AML-193 (cell line): ENCODE data around the gene TMEM269.

Source experiments
- DNase-seq, 2 experiments: peaks; one replicate each; lab custom pipeline; 2025; lab: John Stamatoyannopoulos, UW

TMEM269 gene, protein sequence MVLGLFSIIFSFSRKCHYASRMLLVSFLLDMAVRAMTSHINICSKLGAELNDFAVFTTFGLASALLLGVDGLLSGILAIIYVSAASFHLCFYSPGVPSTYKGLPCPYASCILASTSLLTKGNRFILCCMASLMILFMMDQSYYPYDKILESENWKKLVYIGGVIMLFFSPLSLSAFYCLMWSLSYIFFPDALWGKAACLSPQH

DNA sequence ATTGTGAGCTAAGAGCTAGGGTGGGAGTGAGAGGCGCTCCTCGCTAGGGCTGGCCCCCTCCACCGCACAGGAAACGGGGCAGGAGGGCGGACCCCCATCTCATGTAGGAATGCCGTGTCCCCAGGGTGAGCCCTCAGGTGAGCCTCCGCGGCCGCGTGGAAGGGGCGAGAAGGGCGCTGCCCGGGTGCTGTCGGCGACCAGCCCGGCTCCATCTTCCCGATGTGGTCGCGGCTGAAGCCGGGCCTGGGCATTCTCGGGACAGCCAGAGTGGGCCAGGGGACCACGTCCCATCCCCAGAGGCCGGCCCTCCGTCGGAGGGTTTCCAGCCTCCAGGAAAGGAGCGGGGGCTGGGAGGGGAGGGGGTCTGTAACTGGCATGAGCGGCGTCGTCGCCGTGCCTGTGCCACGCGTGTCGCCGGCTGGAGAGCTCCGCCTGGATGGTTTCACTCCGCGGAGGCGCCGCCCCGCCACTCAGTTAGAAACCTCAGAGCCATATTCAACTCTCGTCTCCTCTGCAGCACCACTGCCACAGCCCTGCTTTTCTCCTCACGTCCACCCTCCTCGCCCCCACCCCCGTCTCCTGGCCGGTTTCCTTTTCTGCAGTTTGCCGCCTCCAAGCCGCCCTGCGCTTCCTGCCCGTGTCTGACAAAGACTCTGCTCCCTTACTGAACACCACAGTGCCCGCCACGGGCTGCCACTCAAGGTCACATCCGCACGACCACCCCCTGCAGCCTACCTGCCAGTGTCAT, at the start of gene TMEM269:
Gene TMEM269, plus strand, starts transcription at position 46 of the 748 bp plus-strand sequence. CDS start 4,903 bp downstream, outside the sequence.
- DNase-seq, result no peak

DNA sequence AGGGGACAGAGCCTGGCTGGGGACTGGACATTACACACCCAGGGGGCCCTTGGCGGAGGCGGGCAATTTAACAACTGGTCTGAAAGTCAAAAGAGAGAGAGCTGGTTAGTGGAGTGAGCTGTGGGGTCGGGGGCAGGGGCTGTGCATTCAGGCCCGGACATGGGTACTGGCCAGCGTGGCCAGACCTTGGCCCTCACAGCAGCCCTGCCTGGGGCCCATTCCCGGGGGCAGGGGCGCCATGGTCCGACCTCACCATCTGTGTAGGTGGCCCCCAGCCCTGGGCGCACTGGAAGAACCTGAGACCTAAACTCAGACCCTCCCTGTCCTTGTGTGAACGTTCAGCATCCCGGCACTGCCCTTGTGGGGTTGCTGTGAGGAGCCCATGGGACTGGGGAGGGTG, 49.7 kb upstream of the TMEM269 start:
- no peak for DNase-seq

DNA sequence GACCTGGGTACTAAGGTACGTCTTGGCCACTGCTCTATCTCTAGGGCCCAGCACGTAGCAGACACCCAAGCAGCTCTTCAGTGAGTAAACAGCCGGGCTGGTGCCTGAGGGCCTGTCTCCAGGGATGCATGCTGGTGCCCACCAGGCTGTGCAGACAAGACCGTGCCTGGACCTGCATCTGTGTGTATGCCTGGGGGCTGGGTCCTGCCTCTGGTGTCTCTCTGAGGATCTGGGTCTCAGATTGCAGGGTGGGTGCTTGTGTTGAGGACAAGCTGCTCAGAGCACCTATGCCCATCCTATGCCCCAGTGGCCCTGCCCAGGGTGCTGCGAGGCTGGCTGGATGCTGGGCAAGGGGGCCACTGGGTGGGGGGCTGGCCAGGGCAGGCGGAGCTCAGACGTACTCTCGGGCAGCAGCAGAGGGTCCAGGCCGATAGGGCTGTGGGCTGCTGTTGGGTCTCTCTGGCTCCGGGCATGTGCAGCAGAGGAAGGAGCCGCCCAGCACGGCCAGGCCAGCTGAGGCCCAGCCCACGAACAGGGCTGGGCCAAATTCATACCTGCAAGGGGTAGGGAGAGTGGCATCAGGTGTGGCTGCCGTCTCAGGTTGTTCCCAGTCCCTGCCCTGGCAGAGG, 49.2 kb upstream of the TMEM269 start:
- DNase-seq, result no peak

DNA sequence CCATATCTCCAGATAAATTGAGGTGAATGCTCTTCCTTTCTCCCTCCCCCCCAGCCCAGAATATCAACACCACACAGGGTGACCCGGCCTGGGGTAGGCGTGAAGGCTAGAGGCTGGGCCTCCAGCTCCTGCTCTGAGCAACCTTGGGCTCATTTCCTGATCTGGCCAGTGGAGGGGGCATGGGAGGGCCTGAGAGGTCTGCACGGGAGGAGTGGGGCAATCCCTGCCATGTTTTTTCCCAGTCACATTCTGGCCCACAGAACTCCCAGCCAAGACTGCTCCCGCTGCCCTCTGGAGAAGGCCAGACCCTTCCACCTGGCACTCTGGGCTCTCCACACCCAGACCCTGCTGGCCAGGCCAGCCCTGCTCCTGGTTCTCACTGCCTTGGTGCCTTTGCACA, 48.6 kb upstream of the TMEM269 start:
- no peak for DNase-seq

DNA sequence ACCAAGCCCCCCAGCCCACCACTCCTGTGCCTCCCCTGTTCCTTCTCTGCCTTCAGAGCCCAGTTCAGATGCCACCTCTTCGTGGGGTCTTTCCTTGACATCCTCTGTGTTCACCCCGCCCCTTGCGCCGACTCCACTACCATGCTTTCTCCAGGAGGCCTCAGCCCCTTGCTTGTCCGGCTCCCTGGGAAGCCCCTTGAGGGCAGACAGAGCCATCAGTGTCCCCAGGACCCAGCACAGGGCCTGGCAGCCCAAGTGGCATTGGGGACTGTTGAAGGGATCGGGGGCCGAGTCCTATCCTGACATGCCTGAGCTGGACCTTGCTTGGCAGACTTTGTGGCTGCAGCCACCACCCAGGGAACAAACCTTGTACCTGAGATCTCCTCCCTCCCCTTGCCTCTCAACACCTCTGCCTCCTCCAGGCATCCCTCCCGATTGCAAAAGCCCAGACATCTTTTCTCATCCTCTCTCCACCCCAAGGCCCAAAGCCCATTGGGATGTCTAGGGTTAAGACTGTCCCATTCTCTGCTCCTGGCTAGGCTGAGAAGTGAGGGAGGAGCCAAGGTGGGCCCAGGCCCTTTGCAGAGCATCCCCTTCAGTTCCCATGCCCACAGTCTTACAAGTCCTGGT, 48.1 kb upstream of the TMEM269 start:
- no peak for DNase-seq

DNA sequence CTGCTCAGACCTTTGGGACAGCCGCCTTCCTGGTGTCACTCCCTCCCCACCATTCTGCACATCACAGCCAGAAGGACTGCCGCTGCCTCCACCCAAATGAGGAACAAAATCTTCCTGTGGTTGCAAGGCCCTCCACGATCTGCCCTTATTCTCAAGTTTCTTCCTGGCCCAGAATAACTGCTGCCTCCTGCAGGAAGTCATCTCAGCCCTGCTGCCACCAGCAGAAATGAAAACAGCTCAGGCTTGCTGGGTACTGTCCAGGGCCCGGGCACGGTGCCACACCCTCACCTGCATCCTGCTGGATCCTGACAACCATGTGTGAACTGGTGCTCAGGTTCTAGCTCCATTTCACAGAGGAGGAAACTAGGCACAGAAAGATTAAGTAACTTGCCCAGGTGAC, 47.5 kb upstream of the TMEM269 start:
- peak; percentile 86 to 91 for DNase-seq

DNA sequence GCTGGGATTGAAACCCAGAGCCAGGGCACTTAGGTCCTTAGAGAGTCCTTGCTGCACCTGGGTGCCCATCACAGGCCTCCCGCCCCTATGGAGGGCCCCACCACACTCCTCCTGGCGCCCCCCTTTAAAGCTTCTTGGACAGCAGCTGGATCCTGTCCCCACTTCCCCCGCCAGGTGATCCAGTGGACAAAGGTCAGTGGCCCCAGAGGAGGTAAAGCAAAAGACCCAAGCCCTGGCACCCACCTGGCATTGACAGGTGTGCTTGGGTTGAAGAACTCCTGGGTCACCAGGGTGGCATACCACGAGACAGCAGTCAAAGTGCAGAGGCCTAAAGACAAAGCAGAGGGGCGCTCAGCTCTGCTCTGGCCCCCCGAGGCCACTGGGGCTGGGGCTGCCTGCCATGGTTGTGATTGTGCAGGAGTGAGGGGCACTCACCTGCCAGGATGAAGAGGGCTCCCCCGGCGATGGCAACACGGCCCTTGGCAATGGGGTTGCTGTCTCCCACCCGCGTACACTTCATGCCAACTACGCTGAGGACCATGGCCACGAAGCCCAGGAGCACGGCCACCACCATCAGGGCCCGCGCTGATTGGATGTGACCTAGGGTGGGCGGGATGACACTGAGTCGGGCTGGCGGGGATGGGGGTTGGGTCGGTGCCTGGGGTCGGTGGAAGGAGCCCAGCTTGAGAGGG, 46.7 kb upstream of the TMEM269 start:
- no peak for DNase-seq

DNA sequence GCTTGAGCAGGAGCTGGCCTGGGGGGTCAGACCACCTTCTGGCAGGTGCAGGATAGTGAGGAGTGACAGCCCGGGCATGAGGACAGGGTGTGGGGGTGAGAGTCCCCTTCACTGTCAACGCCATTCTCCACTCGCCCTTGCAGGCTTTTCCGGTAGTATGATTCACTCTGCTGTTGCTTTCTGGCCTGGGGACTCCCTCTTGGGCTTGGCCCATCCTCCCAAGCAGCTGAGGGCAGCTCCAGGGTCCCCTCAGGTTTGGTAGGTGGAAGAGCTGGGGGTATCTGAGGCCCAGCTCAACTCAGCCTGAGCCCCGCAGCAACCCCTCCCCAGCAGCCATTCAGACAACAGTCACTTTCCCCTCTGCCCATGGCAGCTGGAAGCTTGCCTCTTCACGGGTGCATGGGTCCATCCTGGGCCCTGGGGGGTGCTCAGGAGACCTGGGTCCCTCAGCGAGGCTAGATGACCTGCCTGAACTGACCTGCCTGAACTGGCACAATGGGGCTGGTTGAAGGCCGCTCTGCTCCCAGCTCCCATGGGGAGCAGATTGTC, 46.0 kb upstream of the TMEM269 start:
- DNase-seq, result no peak

DNA sequence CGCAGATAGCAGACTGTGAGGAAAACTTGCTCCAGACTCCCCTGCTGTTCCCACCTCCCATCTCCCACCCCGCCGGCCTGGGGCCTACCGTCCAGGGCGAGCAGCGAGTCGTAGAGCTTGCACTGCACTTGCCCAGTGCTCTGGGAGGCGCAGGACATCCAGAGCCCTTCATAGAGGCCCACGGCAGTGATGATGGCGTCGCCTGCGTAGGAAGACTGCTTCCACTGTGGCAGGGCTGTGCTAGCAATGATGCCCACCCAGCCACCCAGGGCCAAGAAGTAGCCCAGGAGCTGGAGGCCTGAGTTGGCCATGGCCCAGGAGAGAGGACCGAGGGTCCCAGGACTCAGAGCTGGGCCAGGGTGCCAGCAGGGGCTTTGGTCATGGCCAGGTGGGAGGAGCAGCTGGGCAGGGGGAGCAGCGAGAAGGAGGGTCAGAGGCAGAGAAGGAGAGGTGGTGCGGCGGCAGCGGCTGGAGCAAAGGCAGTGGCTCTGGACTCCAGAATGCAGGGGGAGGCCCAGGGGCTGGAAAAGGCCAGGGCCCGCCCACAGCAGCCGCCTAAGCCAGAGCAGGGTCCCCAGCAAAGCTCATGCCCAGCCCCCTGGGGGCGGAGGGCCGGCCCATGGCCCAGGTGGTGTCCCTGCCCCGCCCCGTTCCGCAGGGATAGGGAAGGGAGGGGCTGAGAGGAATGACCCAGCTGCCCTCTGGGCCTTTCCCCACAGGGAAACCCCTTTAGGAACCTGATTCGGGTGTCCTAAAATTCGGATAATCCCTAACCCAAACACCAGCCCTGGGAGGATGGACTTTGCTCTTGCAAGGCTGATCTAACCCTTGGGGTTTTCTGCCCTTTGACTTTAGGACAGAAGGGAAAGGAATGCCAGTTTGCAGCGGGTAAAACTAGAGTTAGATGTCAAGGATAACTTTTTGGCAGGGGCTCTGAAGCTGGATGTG, 44.8 kb upstream of the TMEM269 start, which contains the start of gene CLDN19:
Gene CLDN19, minus strand, starts transcription at position 484 of the 948 bp plus-strand sequence. Its CDS starts 173 bp downstream, at position 311.
- no peak for DNase-seq

DNA sequence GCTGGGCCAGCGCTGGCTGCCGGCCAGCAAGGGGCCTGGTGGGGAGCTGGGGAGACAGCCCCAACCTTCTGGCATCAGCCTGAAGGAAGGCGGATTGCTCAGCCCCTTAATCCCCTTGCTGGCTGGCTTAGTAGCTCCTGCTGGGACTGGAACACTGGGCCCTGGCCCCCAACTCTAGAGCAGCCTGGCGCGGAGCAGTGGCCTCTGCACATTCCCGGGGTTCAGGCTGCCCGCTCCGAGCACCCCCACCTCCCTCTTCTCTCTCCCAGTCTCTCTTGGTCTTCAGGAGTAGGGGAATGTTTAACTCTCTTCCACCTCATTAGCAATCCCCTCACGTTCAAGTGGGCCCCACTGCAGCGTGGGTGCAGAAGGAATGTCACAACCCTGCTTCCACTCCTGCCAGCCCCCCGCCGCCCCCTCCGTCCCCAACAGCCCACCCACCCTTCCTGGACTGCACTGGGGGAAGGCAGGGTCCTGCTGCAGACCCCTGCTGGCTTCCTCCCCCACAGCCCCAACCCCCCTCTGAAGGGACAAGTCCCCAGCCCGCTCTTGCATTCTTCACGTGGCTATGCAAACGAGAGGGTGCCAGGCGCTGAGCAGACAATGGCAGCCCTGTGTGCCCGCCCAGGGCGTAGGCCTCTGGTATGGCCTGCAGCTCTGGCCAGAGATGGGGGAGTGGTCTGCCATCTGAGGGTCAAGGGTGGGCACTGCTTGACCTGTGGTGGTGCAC, 43.8 kb upstream of the TMEM269 start:
- DNase-seq, result no peak

DNA sequence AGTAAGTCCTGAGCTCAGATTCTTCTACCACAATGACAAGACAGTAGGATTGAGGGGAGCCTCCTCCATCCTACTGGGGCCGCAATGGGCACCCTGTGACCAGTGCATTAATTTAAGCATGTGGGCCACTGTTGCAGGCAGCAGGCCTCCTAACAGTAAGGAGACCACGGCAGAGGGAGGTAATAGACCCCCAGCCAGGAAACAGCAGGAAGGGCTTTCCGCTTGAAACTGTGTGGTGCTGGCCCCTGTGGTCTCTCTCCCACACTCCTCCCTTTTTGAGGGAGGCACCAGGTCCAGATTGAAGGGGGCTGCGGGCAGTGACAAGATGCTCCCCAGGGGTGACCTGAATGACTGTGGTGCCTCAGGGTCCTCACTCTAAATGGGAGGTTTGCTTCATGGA, 43.1 kb upstream of the TMEM269 start:
- DNase-seq, result no peak

DNA sequence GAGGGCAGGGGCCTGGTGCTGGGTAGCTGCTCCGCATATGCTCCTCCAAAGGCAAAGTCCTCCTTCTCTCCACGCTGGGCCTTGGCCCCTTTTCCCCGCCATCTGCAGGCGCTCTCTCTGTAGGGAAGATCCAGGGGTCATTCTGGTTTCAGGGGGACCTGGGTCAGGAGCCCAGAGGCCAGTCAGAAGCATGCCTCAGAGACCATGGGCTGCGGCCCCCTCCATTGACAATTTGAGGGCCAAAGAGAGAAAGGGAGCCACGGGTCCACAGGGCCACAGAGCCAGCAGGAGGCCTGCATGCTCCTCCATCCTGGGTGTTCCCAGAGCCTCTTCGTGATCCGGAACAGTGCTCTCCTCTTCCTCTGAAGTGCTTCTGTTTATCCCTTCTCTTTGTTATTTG, 42.6 kb upstream of the TMEM269 start:
- DNase-seq, result no peak

DNA sequence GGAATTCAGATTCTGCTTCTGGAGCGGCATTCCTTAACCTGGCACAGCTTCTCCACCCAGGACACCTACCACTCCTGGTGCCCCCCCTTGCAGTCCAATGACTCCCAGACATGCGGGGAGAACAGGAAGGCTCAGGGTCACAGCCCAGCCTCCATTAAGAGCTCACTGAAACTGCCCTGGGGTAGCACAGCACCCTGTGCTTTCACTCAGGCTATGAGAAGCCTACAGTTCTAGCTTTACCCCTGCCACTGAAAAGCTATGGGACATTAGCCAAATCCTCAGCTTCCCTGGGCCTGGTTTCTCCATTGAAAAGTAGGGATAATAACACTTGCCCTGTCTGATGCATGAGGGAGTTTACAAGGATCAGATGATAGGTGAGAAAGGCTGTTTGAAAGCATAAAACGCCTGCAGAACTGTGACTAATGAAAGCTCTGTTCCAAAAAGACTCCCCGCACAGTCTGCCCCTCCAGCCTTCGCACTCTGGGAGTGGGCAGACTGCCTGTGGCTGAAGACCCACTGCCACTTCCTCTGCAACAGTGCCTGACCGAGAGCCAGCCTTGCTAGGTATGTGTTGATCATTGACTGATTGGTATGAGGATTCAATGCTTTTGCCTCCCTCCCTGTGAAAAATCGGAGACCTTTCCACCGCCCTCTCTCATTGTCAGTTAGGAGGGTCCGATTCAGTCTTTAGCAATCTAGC, 42.0 kb upstream of the TMEM269 start:
- DNase-seq, result no peak

DNA sequence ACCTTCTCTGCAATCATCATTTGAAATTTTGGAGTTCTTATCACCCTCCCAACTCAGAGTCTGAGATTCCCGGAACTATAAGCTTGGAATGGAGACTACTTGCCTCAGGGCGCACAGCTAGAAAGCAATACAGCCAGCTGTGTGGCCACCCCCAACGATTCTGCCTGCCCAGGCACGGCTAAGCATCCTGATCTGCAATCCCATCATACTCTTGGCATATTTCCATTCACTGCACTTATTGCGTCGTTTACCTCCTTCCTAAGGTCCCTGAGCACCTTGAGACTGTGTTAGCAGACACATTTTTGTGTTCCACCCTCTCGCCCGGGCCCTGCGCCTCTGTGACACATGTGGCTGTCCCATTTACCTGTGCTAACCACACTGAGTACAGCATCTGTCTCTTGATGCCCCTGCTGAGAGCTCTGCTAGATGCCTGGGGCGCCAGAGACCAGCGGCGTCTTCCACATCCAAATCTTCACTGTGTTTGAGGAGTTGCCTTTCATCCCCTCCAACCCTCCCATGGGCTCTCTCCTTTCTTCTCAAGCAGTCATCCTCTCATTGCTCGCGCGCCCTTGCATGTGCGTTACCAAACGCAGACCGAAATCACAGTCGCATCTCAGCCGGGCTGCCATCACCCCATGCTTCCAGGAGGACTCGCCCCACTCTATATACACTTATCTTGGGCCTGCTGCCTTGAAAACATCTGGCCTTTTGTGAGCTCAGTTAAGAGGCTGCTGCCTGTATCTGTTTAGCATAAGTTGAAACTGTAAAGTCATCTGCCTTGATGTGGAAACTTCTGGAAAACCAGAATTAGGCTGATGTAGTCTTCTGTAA, 41.3 kb upstream of the TMEM269 start:
- no peak for DNase-seq

DNA sequence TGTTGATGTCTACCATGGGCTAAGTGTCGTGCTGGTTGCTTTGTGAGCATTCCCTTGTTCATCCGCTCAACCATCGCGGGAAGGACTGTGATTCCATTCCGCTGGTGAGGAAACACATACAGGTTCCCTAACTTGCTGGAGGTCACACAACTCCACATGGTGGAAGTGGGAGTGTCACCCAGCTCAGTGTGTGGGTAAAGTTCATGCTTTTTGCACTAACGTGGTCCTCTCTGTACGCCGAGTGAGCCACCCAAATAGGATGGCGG, 40.7 kb upstream of the TMEM269 start:
- DNase-seq, result no peak

DNA sequence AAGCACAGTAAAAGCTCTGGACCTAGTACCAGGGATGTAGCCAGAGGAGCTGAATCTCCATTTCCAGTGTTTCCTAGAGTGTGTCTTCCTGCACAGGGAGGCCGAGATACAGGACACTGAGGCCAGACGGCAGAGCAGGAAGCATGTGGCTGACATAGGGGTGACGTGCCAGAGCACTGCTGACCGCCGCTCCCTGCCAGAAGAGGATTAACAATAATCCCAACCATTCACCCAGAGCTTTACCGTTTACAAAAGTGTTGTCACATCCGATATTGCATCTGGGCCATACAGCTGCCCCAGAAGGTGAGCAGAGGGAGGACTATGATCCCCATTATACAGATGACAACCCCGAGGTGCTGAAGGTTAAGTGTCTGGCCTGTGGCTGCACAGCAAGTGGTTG, 38.9 kb upstream of the TMEM269 start:
- DNase-seq, result no peak

DNA sequence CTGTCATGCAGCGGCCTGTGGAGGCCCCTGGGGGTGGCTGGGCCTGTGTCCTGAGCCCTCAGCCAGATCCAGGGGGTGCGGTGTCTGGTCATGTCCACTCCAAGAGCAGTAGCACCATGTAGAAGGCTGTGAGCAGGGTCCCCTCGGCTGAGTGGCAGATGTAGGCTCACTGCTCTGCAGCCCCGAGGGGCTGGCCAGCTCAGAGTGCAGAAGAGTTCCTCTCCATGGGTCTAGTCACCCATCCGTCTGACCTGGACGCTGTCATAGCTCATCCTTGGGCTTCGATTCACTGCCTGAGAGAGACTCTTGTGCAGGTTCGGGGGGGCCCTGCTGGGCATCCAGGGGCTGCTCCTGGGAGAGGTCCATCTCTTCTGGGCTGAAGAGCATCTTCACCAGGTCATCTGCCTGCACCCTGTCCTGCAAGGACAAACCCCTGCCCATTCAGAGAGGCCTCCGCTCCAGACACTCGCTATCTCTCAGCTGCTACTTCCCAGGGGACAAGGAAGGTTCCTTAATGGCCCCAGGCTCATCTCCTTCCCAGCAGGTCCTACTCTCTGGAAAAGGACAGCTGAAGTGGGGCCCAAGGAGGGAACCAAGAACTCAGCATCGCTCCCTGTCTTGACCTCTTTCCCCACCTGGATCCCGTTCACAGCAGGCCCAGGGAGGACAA, 38.2 kb upstream of the TMEM269 start:
- DNase-seq, result no peak

DNA sequence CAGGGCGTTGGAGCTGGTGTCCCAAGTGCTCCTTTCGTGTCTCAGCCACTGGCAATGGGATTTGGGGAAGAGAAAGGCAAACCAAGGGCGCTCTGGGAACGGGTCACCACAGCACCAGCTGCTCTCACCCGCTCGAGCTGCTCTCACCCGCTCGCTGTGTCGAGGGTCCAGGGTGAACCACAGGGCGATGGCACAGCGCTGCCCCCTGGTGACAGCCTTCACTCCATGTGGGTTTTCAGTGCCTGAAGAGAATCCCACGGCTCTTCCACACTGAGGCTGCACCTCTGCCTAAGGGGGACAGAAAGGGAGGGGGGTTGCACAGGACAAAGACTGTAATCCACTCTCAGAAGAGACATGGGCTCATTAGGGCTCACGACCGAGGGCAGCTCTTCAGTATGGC, 37.7 kb upstream of the TMEM269 start:
- no peak for DNase-seq
